ENCODE measurements around the gene DSCAML1.
"Not testable (repeated sequence)": the region's sequence is repeated elsewhere in the genome, so short reads cannot be mapped to it uniquely, and the experiment has no call there.

Gene DSCAML1

GRCh38 chr11:117816151-117816741 lies 19.2 kb upstream of the DSCAML1 start:
- no CpG with 5 or more reads among the region's 20 CpGs for WGBS (ENCODE audit: insufficient coverage, insufficient read length)
- no peak overlapping the region for H3K27ac ChIP-seq (ENCODE audit: low read length)
- no peak overlapping the region for H3K4me3 ChIP-seq (ENCODE audit: low read length)
- no peaks in the 10 kb centered on the region for H3K9me3 ChIP-seq (ENCODE audit: control insufficient read depth, insufficient read depth, low read length)
- no peaks in the 10 kb centered on the region for H3K36me3 ChIP-seq (ENCODE audit: control insufficient read depth, insufficient read depth, low read length)
- peaks cover 7% of the 10 kb centered on the region for H3K4me1 ChIP-seq (ENCODE audit: control insufficient read depth, insufficient read depth, low read length)
- no peak for DNase-seq (ENCODE audit: low read depth, low spot score)
- H3K27me3 ChIP-seq (ENCODE audit: control insufficient read depth, insufficient read depth, low read length), result no peaks in the 10 kb centered on the region

GRCh38 chr11:117815262-117815803 lies 18.3 kb upstream of the DSCAML1 start:
- Histone ChIP-seq H3K4me3 (ENCODE audit: low read length) (no peak overlapping the region), H3K4me1 (ENCODE audit: control insufficient read depth, insufficient read depth, low read length) (peaks cover 7% of the 10 kb centered on the region)
- WGBS (ENCODE audit: insufficient coverage, insufficient read length), result no CpG with 5 or more reads among the region's 7 CpGs

GRCh38 chr11:117814766-117815261 lies 17.8 kb upstream of the DSCAML1 start:
- H3K4me1 ChIP-seq (ENCODE audit: control insufficient read depth, insufficient read depth, low read length), result peaks cover 7% of the 10 kb centered on the region
- H3K27me3 ChIP-seq (ENCODE audit: control insufficient read depth, insufficient read depth, low read length), result no peaks in the 10 kb centered on the region
- no peak overlapping the region for H3K4me3 ChIP-seq (ENCODE audit: low read length)
- DNase-seq (ENCODE audit: low read depth, low spot score), result no peak
- H3K36me3 ChIP-seq (ENCODE audit: control insufficient read depth, insufficient read depth, low read length), result no peaks in the 10 kb centered on the region
- H3K9me3 ChIP-seq (ENCODE audit: control insufficient read depth, insufficient read depth, low read length), result no peaks in the 10 kb centered on the region
- no CpG with 5 or more reads among the region's 14 CpGs for WGBS (ENCODE audit: insufficient coverage, insufficient read length)
- H3K27ac ChIP-seq (ENCODE audit: low read length), result no peak overlapping the region

More at GRCh38 chr11:117815262-117815803, 18.3 kb upstream of the DSCAML1 start:
- H3K27me3 ChIP-seq (ENCODE audit: control insufficient read depth, insufficient read depth, low read length), result no peaks in the 10 kb centered on the region
- no peak overlapping the region for H3K27ac ChIP-seq (ENCODE audit: low read length)
- no peaks in the 10 kb centered on the region for H3K36me3 ChIP-seq (ENCODE audit: control insufficient read depth, insufficient read depth, low read length)
- H3K9me3 ChIP-seq (ENCODE audit: control insufficient read depth, insufficient read depth, low read length), result no peaks in the 10 kb centered on the region
- no peak for DNase-seq (ENCODE audit: low read depth, low spot score)

- no peak for DNase-seq (ENCODE audit: low read depth, low spot score)
- Histone ChIP-seq H3K4me3 (ENCODE audit: low read length) (no peak overlapping the region), H3K4me1 (ENCODE audit: control insufficient read depth, insufficient read depth, low read length) (peaks cover 7% of the 10 kb centered on the region), H3K9me3 (ENCODE audit: control insufficient read depth, insufficient read depth, low read length) (no peaks in the 10 kb centered on the region), H3K27me3 (ENCODE audit: control insufficient read depth, insufficient read depth, low read length) (no peaks in the 10 kb centered on the region), H3K27ac (ENCODE audit: low read length) (no peak overlapping the region), H3K36me3 (ENCODE audit: control insufficient read depth, insufficient read depth, low read length) (no peaks in the 10 kb centered on the region)
- WGBS (ENCODE audit: insufficient coverage, insufficient read length), result no CpG with 5 or more reads among the region's 7 CpGs
Observed at GRCh38 chr11:117814204-117814765, 17.3 kb upstream of the DSCAML1 start.

GRCh38 chr11:117810056-117810451 lies 13.0 kb upstream of the DSCAML1 start:
- not testable (repeated sequence) for H3K27me3 ChIP-seq (ENCODE audit: control insufficient read depth, insufficient read depth, low read length); H3K36me3 ChIP-seq (ENCODE audit: control insufficient read depth, insufficient read depth, low read length); H3K4me1 ChIP-seq (ENCODE audit: control insufficient read depth, insufficient read depth, low read length); H3K27ac ChIP-seq (ENCODE audit: low read length); H3K9me3 ChIP-seq (ENCODE audit: control insufficient read depth, insufficient read depth, low read length); DNase-seq (ENCODE audit: low read depth, low spot score); H3K4me3 ChIP-seq (ENCODE audit: low read length)
- WGBS (ENCODE audit: insufficient coverage, insufficient read length), result 100% methylated on average over 2 of the region's 12 CpGs

- no peak overlapping the region for H3K4me3 ChIP-seq (ENCODE audit: low read length)
Observed at GRCh38 chr11:117809236-117810055, 12.4 kb upstream of the DSCAML1 start.

GRCh38 chr11:117808784-117809183 lies 11.8 kb upstream of the DSCAML1 start:
- Histone ChIP-seq H3K4me3 (ENCODE audit: low read length) (no peak overlapping the region), H3K9me3 (ENCODE audit: control insufficient read depth, insufficient read depth, low read length) (no peaks in the 10 kb centered on the region), H3K36me3 (ENCODE audit: control insufficient read depth, insufficient read depth, low read length) (no peaks in the 10 kb centered on the region), H3K27me3 (ENCODE audit: control insufficient read depth, insufficient read depth, low read length) (no peaks in the 10 kb centered on the region), H3K4me1 (ENCODE audit: control insufficient read depth, insufficient read depth, low read length) (peaks cover 2% of the 10 kb centered on the region), H3K27ac (ENCODE audit: low read length) (no peak overlapping the region)
- WGBS (ENCODE audit: insufficient coverage, insufficient read length), result no CpG with 5 or more reads among the region's 12 CpGs
- DNase-seq (ENCODE audit: low read depth, low spot score), result no peak

More at GRCh38 chr11:117809236-117810055, 12.4 kb upstream of the DSCAML1 start:
- Histone ChIP-seq H3K36me3 (ENCODE audit: control insufficient read depth, insufficient read depth, low read length) (no peaks in the 10 kb centered on the region), H3K9me3 (ENCODE audit: control insufficient read depth, insufficient read depth, low read length) (no peaks in the 10 kb centered on the region), H3K4me1 (ENCODE audit: control insufficient read depth, insufficient read depth, low read length) (peaks cover 5% of the 10 kb centered on the region), H3K27me3 (ENCODE audit: control insufficient read depth, insufficient read depth, low read length) (no peaks in the 10 kb centered on the region), H3K27ac (ENCODE audit: low read length) (no peak overlapping the region)
- no peak for DNase-seq (ENCODE audit: low read depth, low spot score)
- 100% methylated on average over 2 of the region's 22 CpGs for WGBS (ENCODE audit: insufficient coverage, insufficient read length)

- Histone ChIP-seq H3K9me3 (ENCODE audit: control insufficient read depth, insufficient read depth, low read length) (no peaks in the 10 kb centered on the region), H3K27me3 (ENCODE audit: control insufficient read depth, insufficient read depth, low read length) (no peaks in the 10 kb centered on the region), H3K27ac (ENCODE audit: low read length) (no peak overlapping the region), H3K36me3 (ENCODE audit: control insufficient read depth, insufficient read depth, low read length) (no peaks in the 10 kb centered on the region), H3K4me1 (ENCODE audit: control insufficient read depth, insufficient read depth, low read length) (peaks cover 2% of the 10 kb centered on the region), H3K4me3 (ENCODE audit: low read length) (no peak overlapping the region)
- WGBS (ENCODE audit: insufficient coverage, insufficient read length), result no CpG with 5 or more reads among the region's 22 CpGs
- no peak for DNase-seq (ENCODE audit: low read depth, low spot score)
Observed at GRCh38 chr11:117807482-117808327, 10.7 kb upstream of the DSCAML1 start.

GRCh38 chr11:117806846-117807245 lies 9.8 kb upstream of the DSCAML1 start:
- no CpG with 5 or more reads among the region's 5 CpGs for WGBS (ENCODE audit: insufficient coverage, insufficient read length)
- DNase-seq (ENCODE audit: low read depth, low spot score), result no peak
- H3K9me3 ChIP-seq (ENCODE audit: control insufficient read depth, insufficient read depth, low read length), result no peaks in the 10 kb centered on the region

GRCh38 chr11:117805045-117805444 lies 8.0 kb upstream of the DSCAML1 start:
- Histone ChIP-seq H3K27ac (ENCODE audit: low read length) (no peak overlapping the region), H3K36me3 (ENCODE audit: control insufficient read depth, insufficient read depth, low read length) (no peaks in the 10 kb centered on the region), H3K4me1 (ENCODE audit: control insufficient read depth, insufficient read depth, low read length) (peaks cover 2% of the 10 kb centered on the region), H3K4me3 (ENCODE audit: low read length) (no peak overlapping the region), H3K9me3 (ENCODE audit: control insufficient read depth, insufficient read depth, low read length) (no peaks in the 10 kb centered on the region), H3K27me3 (ENCODE audit: control insufficient read depth, insufficient read depth, low read length) (no peaks in the 10 kb centered on the region)
- no peak for DNase-seq (ENCODE audit: low read depth, low spot score)
- no CpG with 5 or more reads among the region's 1 CpG for WGBS (ENCODE audit: insufficient coverage, insufficient read length)

More at GRCh38 chr11:117806846-117807245, 9.8 kb upstream of the DSCAML1 start:
- Histone ChIP-seq H3K4me3 (ENCODE audit: low read length) (no peak overlapping the region), H3K27ac (ENCODE audit: low read length) (no peak overlapping the region), H3K4me1 (ENCODE audit: control insufficient read depth, insufficient read depth, low read length) (peaks cover 2% of the 10 kb centered on the region), H3K27me3 (ENCODE audit: control insufficient read depth, insufficient read depth, low read length) (no peaks in the 10 kb centered on the region), H3K36me3 (ENCODE audit: control insufficient read depth, insufficient read depth, low read length) (no peaks in the 10 kb centered on the region)

All from iPS DF 6.9 (cell line).